H1 (cell line): ENCODE data around the gene PABPC1L. TPM values are rescaled to one million over a fixed set of nuclear protein-coding genes. Genes with fewer than 3 reads are reported as not detected.

Source experiments
- CTCF ChIA-PET: fragments of 300-600 bp; sonication (Branson Sonifier 250); formaldehyde crosslinking; loops from one replicate; lab custom pipeline; 2021; ENCODE audit not compliant: partially characterized antibody; lab: Charles Lee
- POLR2A ChIA-PET: fragments of 300-600 bp; sonication (Branson Sonifier 250); formaldehyde crosslinking; loops from one replicate; lab custom pipeline; 2021; ENCODE audit warnings: inconsistent platforms; ENCODE audit not compliant: partially characterized antibody; lab: Charles Lee
- DNase-seq, 2 experiments: peaks; one replicate each; pipeline versions ENCODE4 v3.0.0 to v3.0.0-alpha.2; 2010 to 2022; ENCODE audit warnings: low spot score in 2 of 2, low read depth in 1 of 2, mixed read lengths in 1 of 2
- FAIRE-seq: peaks from 2 replicates; lab custom pipeline; 2011; peaks lifted over from hg19 to GRCh38; lab: Jason Lieb, UNC
- H2AFZ ChIP-seq: 2 replicates; pipeline ENCODE4 v1.8.1; 2012; ENCODE audit warnings: low read length, inconsistent platforms
- H2AK5ac ChIP-seq: 2 replicates; pipeline ENCODE4 v1.6.1; 2013; ENCODE audit warnings: low read depth, low read length
- H2BK120ac ChIP-seq: replicated peaks from 2 replicates; pipeline ENCODE3; 2013; ENCODE audit warnings: low read depth, low read length, inconsistent platforms
- H2BK12ac ChIP-seq: 2 replicates; pipeline ENCODE4 v1.6.1; 2013; ENCODE audit warnings: low read depth, low read length
- H2BK15ac ChIP-seq: 2 replicates; pipeline ENCODE4 v1.6.1; 2013; ENCODE audit warnings: low read length
- H2BK20ac ChIP-seq: 2 replicates; pipeline ENCODE4 v1.6.1; 2013; ENCODE audit warnings: low read length
- H2BK5ac ChIP-seq: 2 replicates; pipeline ENCODE4 v1.6.1; 2013; ENCODE audit warnings: low read depth, low read length
- H3K14ac ChIP-seq: 2 replicates; pipeline ENCODE4 v1.6.1; 2013; ENCODE audit warnings: inconsistent platforms; ENCODE audit not compliant: insufficient read length
- H3K18ac ChIP-seq: 2 replicates; pipeline ENCODE4 v1.6.1; 2013; ENCODE audit warnings: low read length; ENCODE audit errors: extremely low read depth
- H3K23ac ChIP-seq: 2 replicates; pipeline ENCODE4 v1.6.1; 2013; ENCODE audit warnings: inconsistent platforms; ENCODE audit not compliant: insufficient read length
- H3K23me2 ChIP-seq: 2 replicates; pipeline ENCODE4 v1.6.1; 2013; ENCODE audit warnings: low read depth, low read length
- H3K27ac ChIP-seq: 2 replicates; pipeline ENCODE4 v1.6.1; 2011; ENCODE audit warnings: low read depth, low read length, inconsistent platforms
- H3K27me3 ChIP-seq, 4 experiments: replicated peaks in 1 of 4; 1 replicate in 1 of 4; 2 replicates in 3 of 4; pipeline versions ENCODE4 v1.6.1 to v1.8.1; 2011 to 2013; ENCODE audit warnings: low read length in 3 of 4, mild to moderate bottlenecking in 3 of 4, inconsistent platforms in 2 of 4, mixed read lengths in 2 of 4, moderate library complexity in 1 of 4; ENCODE audit not compliant: control insufficient read depth in 3 of 4, insufficient read depth in 3 of 4; ENCODE audit errors: extremely low read depth in 1 of 4
- H3K36me3 ChIP-seq, 4 experiments: 2 replicates each; pipeline versions ENCODE4 v1.6.1 to v1.8.1; 2011 to 2013; ENCODE audit warnings: mild to moderate bottlenecking in 4 of 4, low read length in 3 of 4, moderate library complexity in 2 of 4, control low read depth in 1 of 4, inconsistent platforms in 1 of 4; ENCODE audit not compliant: insufficient read depth in 4 of 4, control insufficient read depth in 2 of 4
- H3K4ac ChIP-seq: replicated peaks from 2 replicates; pipeline ENCODE3; 2013; ENCODE audit warnings: low read length, low read depth, mixed read lengths, inconsistent platforms; ENCODE audit not compliant: insufficient read length
- H3K4me1 ChIP-seq, 4 experiments: replicated peaks in 1 of 4; 1 replicate in 1 of 4; 2 replicates in 3 of 4; pipeline versions ENCODE4 v1.6.1 to v1.8.1; 2011 to 2013; ENCODE audit warnings: low read length in 3 of 4, inconsistent platforms in 2 of 4, mixed read lengths in 1 of 4; ENCODE audit not compliant: insufficient read depth in 4 of 4, control insufficient read depth in 3 of 4
- H3K4me2 ChIP-seq, 2 experiments: 2 replicates each; pipeline versions ENCODE4 v1.6.1 to v1.8.1; 2011 to 2013; ENCODE audit warnings: low read depth in 2 of 2, low read length in 2 of 2, control low read depth in 1 of 2, inconsistent platforms in 1 of 2, mild to moderate bottlenecking in 1 of 2; ENCODE audit not compliant: insufficient read depth in 1 of 2
- H3K4me3 ChIP-seq, 4 experiments: fragments of 200-600, 300-600 bp in 1 of 4; sonication (generic), shearing (Covaris generic), sonication (Bioruptor Twin) in 1 of 4; 2 replicates each; pipeline versions ENCODE4 v1.5.1 to v1.8.1; 2011 to 2016; ENCODE audit warnings: low read length in 4 of 4, low read depth in 3 of 4, control low read depth in 2 of 4, inconsistent platforms in 2 of 4, mild to moderate bottlenecking in 2 of 4, mixed read lengths in 1 of 4, moderate library complexity in 1 of 4; ENCODE audit not compliant: insufficient read depth in 2 of 4; ENCODE audit errors: extremely low read depth in 1 of 4
- H3K56ac ChIP-seq: replicated peaks from 2 replicates; pipeline ENCODE3; 2013; ENCODE audit warnings: low read depth, mild to moderate bottlenecking, mixed read lengths, low read length, inconsistent platforms; ENCODE audit not compliant: insufficient read length
- H3K79me1 ChIP-seq: 2 replicates; pipeline ENCODE4 v1.6.1; 2013; ENCODE audit warnings: low read depth, low read length, control low read depth
- H3K79me2 ChIP-seq, 2 experiments: 2 replicates each; pipeline versions ENCODE4 v1.6.1 to v1.8.1; 2012 to 2013; ENCODE audit warnings: low read length in 2 of 2, mild to moderate bottlenecking in 2 of 2, inconsistent platforms in 1 of 2; ENCODE audit not compliant: insufficient read depth in 2 of 2, control insufficient read depth in 1 of 2
- H3K9ac ChIP-seq, 4 experiments: replicated peaks in 1 of 4; 1 replicate in 1 of 4; 2 replicates in 3 of 4; pipeline versions ENCODE4 v1.6.1 to v1.8.1; 2011 to 2013; ENCODE audit warnings: low read depth in 3 of 4, low read length in 3 of 4, control low read depth in 2 of 4, mild to moderate bottlenecking in 2 of 4, moderate library complexity in 2 of 4, inconsistent platforms in 1 of 4; ENCODE audit errors: extremely low read depth in 1 of 4
- H3K9me3 ChIP-seq, 2 experiments: 2 replicates each; pipeline versions ENCODE4 v1.6.1 to v1.8.1; 2012 to 2013; ENCODE audit warnings: mild to moderate bottlenecking in 2 of 2, moderate library complexity in 2 of 2, control low read depth in 1 of 2, inconsistent platforms in 1 of 2, low read depth in 1 of 2, low read length in 1 of 2, mixed read lengths in 1 of 2; ENCODE audit not compliant: insufficient read depth in 2 of 2
- H4K20me1 ChIP-seq, 2 experiments: replicated peaks in 1 of 2; 2 replicates each; pipeline versions ENCODE3 to v1.8.1; 2011 to 2013; ENCODE audit warnings: inconsistent platforms in 2 of 2, low read length in 2 of 2, mild to moderate bottlenecking in 1 of 2; ENCODE audit not compliant: insufficient read depth in 2 of 2, control insufficient read depth in 1 of 2
- H4K5ac ChIP-seq: 2 replicates; pipeline ENCODE4 v1.6.1; 2013; ENCODE audit warnings: low read length, low read depth, mixed read lengths, inconsistent platforms; ENCODE audit not compliant: insufficient read length
- H4K8ac ChIP-seq: 2 replicates; pipeline ENCODE4 v1.8.0; 2013; ENCODE audit warnings: mild to moderate bottlenecking, moderate library complexity, low read length, inconsistent platforms; ENCODE audit not compliant: insufficient read depth; ENCODE audit errors: extremely low read depth
- H4K91ac ChIP-seq: replicated peaks from 2 replicates; pipeline ENCODE3; 2013; ENCODE audit warnings: low read length, mixed read lengths, inconsistent platforms; ENCODE audit not compliant: insufficient read length
- CBX8 ChIP-seq: fragments of 300-800, 300-1000 bp; sonication (generic); IDR thresholded peaks from 2 replicates; pipeline ENCODE4 v1.7.1; 2016; ENCODE audit warnings: low read depth, low read length, borderline replicate concordance
- POLR2A ChIP-seq, 2 experiments: IDR thresholded peaks; 1 replicate in 1 of 2; 2 replicates in 1 of 2; pipeline ENCODE4 v1.6.1; 2011; ENCODE audit warnings: low read depth in 2 of 2, low read length in 2 of 2, mild to moderate bottlenecking in 2 of 2; ENCODE audit errors: control extremely low read depth in 1 of 2
- SAP30 ChIP-seq: fragments of 300-600 bp; sonication (generic); IDR thresholded peaks from 2 replicates; pipeline ENCODE4 v1.7.1; 2012; ENCODE audit warnings: low read length, moderate library complexity, mild to moderate bottlenecking, inconsistent platforms; ENCODE audit not compliant: insufficient read depth, insufficient replicate concordance
- WGBS, 2 experiments: shearing (Covaris generic) in 1 of 2; methylation state at CpG; one replicate each; pipeline versions ENCODE4 v1.1.6 to v1.1.7; 2013 to 2015; ENCODE audit warnings: low lambda C conversion rate in 2 of 2, mixed read lengths in 2 of 2, inconsistent platforms in 1 of 2, low coverage in 1 of 2, missing lambda C conversion rate in 1 of 2; ENCODE audit not compliant: insufficient replicate concordance in 2 of 2, insufficient coverage in 1 of 2, insufficient read length in 1 of 2; ENCODE audit errors: extremely low coverage in 1 of 2, missing lambda C conversion rate in 1 of 2; 5-methylcytosine and 5-hydroxymethylcytosine counted together
- polyA plus RNA-seq, 7 experiments: library from polyadenylated mRNA; depleted of rRNA in 3 of 7; stranded (reverse) in 5 of 7; unstranded in 2 of 7; fragments of >200 nt in 5 of 7; fragments of 200-250 nt in 2 of 7; gene quantifications; 1 replicate in 5 of 7; 2 replicates in 1 of 7; 4 replicates in 1 of 7; pipeline versions ENCODE4 v1.2.1 to v1.2.3, GENCODE V29; 2011 to 2013; ENCODE audit warnings: missing spikeins in 2 of 7, mixed read lengths in 2 of 7
- total RNA-seq: library from RNA; stranded (reverse); fragmentation: NEBNext Ultra II Directional; extraction: Animal tissue kit (Norgen Biotek cat#: 25700); gene quantifications from 2 replicates; pipeline ENCODE4 v1.2.1, GENCODE V29; 2021

Gene PABPC1L
- total and polyA plus RNA-seq, 2 of the 8 experiments (the other 6 are each of a cell fraction or from before 2014, with no cell fraction given), result 61.1 to 108 TPM

GRCh38 chr20:44886266-44886651 lies 23.6 kb upstream of the PABPC1L start:
- no peak overlapping the region for H2BK15ac ChIP-seq
- H4K5ac ChIP-seq, result no peak overlapping the region
- H3K4me1 ChIP-seq, result peaks cover 0 to 9% (median 7%) of the 10 kb centered on the region in 4 experiments; a peak in 5 of 7 replicates
- H3K18ac ChIP-seq, result no peak overlapping the region
- peak overlapping the region; percentile 72; the same call in 1 of the 2 replicates for H3K27ac ChIP-seq
- H3K27me3 ChIP-seq, result no peaks in the 10 kb centered on the region
- H3K14ac ChIP-seq, result no peak overlapping the region
- H4K91ac ChIP-seq, result no peak overlapping the region
- H2AK5ac ChIP-seq, result no peak overlapping the region
- no peak overlapping the region for H3K4ac ChIP-seq
- H2BK5ac ChIP-seq, result no peak overlapping the region
- ChIA-PET POLR2A (interaction anchor here (3.2 kb wide), 1 partner anchor 23 kb away, joined by 18 read pairs; the partner anchor contains the start of gene PABPC1L), CTCF (no interaction called here)
- DNase-seq (no peak), FAIRE-seq (no peak)
- H3K4me2 ChIP-seq, result peak overlapping the region; percentile 84 to 90
- WGBS, 2 experiments, result 2% methylated on average over 8 of the region's 8 CpGs; no CpG with 5 or more reads in 1 of the 2 experiments
- H3K4me3 ChIP-seq, result peak overlapping the region; percentile 86 to 96 (median 92)
- H3K36me3 ChIP-seq, result peaks cover 0 to 13% (median 0%) of the 10 kb centered on the region in 4 experiments; a peak in 1 of 8 replicates
- H4K20me1 ChIP-seq, result peaks cover 15 to 21% of the 10 kb centered on the region in 2 experiments
- no peak overlapping the region for H2BK12ac ChIP-seq
- TF ChIP-seq SAP30 (peak; percentile 47), POLR2A (IDR thresholded peaks at IDR 0.05; ENCODE audit: control extremely low read depth in 1 of 2, low read depth in 2 of 2, low read length in 2 of 2) (peak in 1 of 2 experiments; percentile 23; a peak in 1 of 3 replicates), CBX8 (no peak)
- no peak overlapping the region for H2AFZ ChIP-seq
- H2BK120ac ChIP-seq, result no peak overlapping the region
- no peaks in the 10 kb centered on the region for H3K9me3 ChIP-seq
- no peak overlapping the region for H3K23ac ChIP-seq
- H3K23me2 ChIP-seq, result peaks cover 8% of the 10 kb centered on the region
- peak overlapping the region; percentile 78 to 92 (median 85) for H3K9ac ChIP-seq
- H4K8ac ChIP-seq, result no peak overlapping the region
- H3K79me2 ChIP-seq, result peaks cover 37 to 55% of the 10 kb centered on the region in 2 experiments
- no peak overlapping the region for H3K56ac ChIP-seq
- no peak overlapping the region for H2BK20ac ChIP-seq
- H3K79me1 ChIP-seq, result peaks cover under 1% of the 10 kb centered on the region; the same call in 1 of the 2 replicates
